GM12878 (cell line): Measurements from ENCODE around the gene SLX4IP. TPM values are rescaled to one million over a fixed set of nuclear protein-coding genes. Genes with fewer than 3 reads are reported as not detected.

Experiments used
- ATAC-seq: fragments of 200-7000 bp; cut with Tn5 transposase; 3 replicates; pipeline ENCODE4 v1.9.1; 2020; ENCODE audit warnings: mild to moderate bottlenecking, moderate library complexity
- BruUV-seq: library from RNA; stranded (reverse); fragments of 400-500 nt; replicated peaks from 2 replicates; lab custom pipeline; 2021; lab: Mats Ljungman, UMichigan
- CTCF ChIA-PET: fragments of 300-600 bp; sonication (Branson Sonifier 250); formaldehyde crosslinking; extraction: SDS; loops from one replicate; lab custom pipeline; 2021; ENCODE audit warnings: inconsistent platforms; lab: Yijun Ruan, JAX
- POLR2A ChIA-PET: fragments of 350-600 bp; formaldehyde crosslinking; extraction: SDS; loops from one replicate; lab custom pipeline; 2021; ENCODE audit warnings: inconsistent platforms; lab: Charles Lee
- RAD21 ChIA-PET: fragments of 300-600 bp; sonication (Branson Sonifier 250); formaldehyde crosslinking; loops from one replicate; lab custom pipeline; 2023; ENCODE audit warnings: antibody characterized with exemption; ENCODE audit not compliant: unreplicated experiment; lab: Charles Lee
- SMC1A ChIA-PET: fragments of 300-600 bp; sonication (Branson Sonifier 250); formaldehyde crosslinking; loops from one replicate; lab custom pipeline; 2023; ENCODE audit not compliant: unreplicated experiment, uncharacterized antibody; lab: Charles Lee
- DNase-seq: peaks from one replicate; pipeline ENCODE4 v3.0.0-alpha.2; 2011; ENCODE audit warnings: low read depth, low spot score
- FAIRE-seq: peaks from 3 replicates; lab custom pipeline; 2011; peaks lifted over from hg19 to GRCh38; lab: Jason Lieb, UNC
- H2AFZ ChIP-seq: 2 replicates; pipeline ENCODE4 v1.6.0; 2011; ENCODE audit warnings: low read depth, low read length, control low read depth; ENCODE audit not compliant: control insufficient read depth
- H3K27ac ChIP-seq: 2 replicates; pipeline ENCODE4 v1.5.1; 2011; ENCODE audit warnings: control low read depth; ENCODE audit not compliant: control insufficient read depth, insufficient read depth
- H3K27me3 ChIP-seq, 2 experiments: replicated peaks in 1 of 2; 2 replicates each; pipeline versions ENCODE4 v1.6.0 to v1.6.1; 2011; ENCODE audit warnings: low read length in 1 of 2; ENCODE audit not compliant: control insufficient read depth in 2 of 2, insufficient read depth in 2 of 2
- H3K36me3 ChIP-seq, 2 experiments: 2 replicates each; pipeline ENCODE4 v1.5.1; 2011; ENCODE audit warnings: low read length in 1 of 2; ENCODE audit not compliant: control insufficient read depth in 2 of 2, insufficient read depth in 2 of 2
- H3K4me1 ChIP-seq: 2 replicates; pipeline ENCODE4 v1.6.1; 2011; ENCODE audit warnings: mild to moderate bottlenecking, low read length, moderate library complexity, mixed read lengths; ENCODE audit not compliant: control insufficient read depth, insufficient read depth
- H3K4me2 ChIP-seq: 2 replicates; pipeline ENCODE4 v1.6.0; 2011; ENCODE audit warnings: control low read depth; ENCODE audit not compliant: control insufficient read depth, insufficient read depth
- H3K4me3 ChIP-seq: fragments of 200-600 bp; sonication (generic); 2 replicates; pipeline ENCODE4 v1.5.1; 2016
- H3K79me2 ChIP-seq: 2 replicates; pipeline ENCODE4 v1.6.0; 2011; ENCODE audit warnings: low read length; ENCODE audit not compliant: control insufficient read depth, insufficient read depth
- H3K9ac ChIP-seq: 2 replicates; pipeline ENCODE4 v1.8.0; 2011; ENCODE audit warnings: low read length, control low read depth, mixed read lengths; ENCODE audit not compliant: control insufficient read depth, insufficient read depth
- H3K9me3 ChIP-seq: replicated peaks from 3 replicates; pipeline ENCODE4 v1.5.1; 2011; ENCODE audit warnings: mild to moderate bottlenecking, low read length; ENCODE audit not compliant: control insufficient read depth, insufficient read depth
- H4K20me1 ChIP-seq: 2 replicates; pipeline ENCODE4 v1.6.0; 2011; ENCODE audit not compliant: control insufficient read depth, insufficient read depth
- CREM ChIP-seq: IDR thresholded peaks from 2 replicates; pipeline ENCODE4 v1.6.1; 2014; ENCODE audit warnings: antibody characterized with exemption, low read depth
- DPF2 ChIP-seq: fragments of 450-650 bp; IDR thresholded peaks from 2 replicates; pipeline ENCODE4 v1.6.1; 2017; ENCODE audit warnings: mild to moderate bottlenecking
- HCFC1 ChIP-seq: fragments of 150-350 bp; IDR thresholded peaks from 2 replicates; pipeline ENCODE4 v1.6.1; 2014; ENCODE audit warnings: low read length
- KAT2A ChIP-seq: conservative IDR thresholded peaks from 2 replicates; pipeline ENCODE4 v1.6.1; 2011; ENCODE audit warnings: low read depth, low read length; ENCODE audit not compliant: control insufficient read depth
- KDM1A ChIP-seq: fragments of 200-600 bp; sonication (generic); IDR thresholded peaks from 2 replicates; pipeline ENCODE4 v1.6.1; 2016; ENCODE audit warnings: borderline replicate concordance
- MYB ChIP-seq: fragments of 150-350 bp; IDR thresholded peaks from 2 replicates; pipeline ENCODE4 v1.6.1; 2014; ENCODE audit warnings: mild to moderate bottlenecking, low read depth, low read length, borderline replicate concordance
- RFX5 ChIP-seq: IDR thresholded peaks from 2 replicates; pipeline ENCODE4 v1.6.1; 2011; ENCODE audit warnings: low read depth, low read length, improper control_type of control experiment
- SIX5 ChIP-seq: IDR thresholded peaks from 2 replicates; pipeline ENCODE4 v1.6.1; 2011; ENCODE audit warnings: mild to moderate bottlenecking, low read depth, low read length, moderate library complexity; ENCODE audit not compliant: severe bottlenecking
- SMAD5 ChIP-seq: IDR thresholded peaks from 2 replicates; pipeline ENCODE4 v1.6.1; 2016; ENCODE audit warnings: antibody characterized with exemption, low read depth
- SMARCA5 ChIP-seq: fragments of 450-650 bp; IDR thresholded peaks from 2 replicates; pipeline ENCODE4 v1.6.1; 2017; ENCODE audit warnings: mild to moderate bottlenecking
- TBL1XR1 ChIP-seq: IDR thresholded peaks from 2 replicates; pipeline ENCODE4 v1.6.1; 2012; ENCODE audit warnings: low read depth, low read length, improper control_type of control experiment
- ZNF274 ChIP-seq: IDR thresholded peaks from one replicate; pipeline ENCODE4 v1.8.0; 2011; ENCODE audit not compliant: insufficient read length, insufficient read depth
- ZNF384 ChIP-seq: IDR thresholded peaks from 2 replicates; pipeline ENCODE4 v1.6.1; 2012; ENCODE audit warnings: low read depth, mild to moderate bottlenecking, low read length, improper control_type of control experiment, borderline replicate concordance
- WGBS: methylation state at CpG from one replicate; pipeline ENCODE4 v1.1.6; 2016; ENCODE audit warnings: low lambda C conversion rate; ENCODE audit not compliant: insufficient replicate concordance, insufficient coverage; ENCODE audit errors: missing lambda C conversion rate; 5-methylcytosine and 5-hydroxymethylcytosine counted together
- in situ Hi-C: fragments of 300-500 bp; cut with MboI; formaldehyde crosslinking; loops from 9 replicates; pipeline ENCODE4 v1.14.3; 2018; ENCODE audit warnings: mixed read lengths
- intact Hi-C: fragments of 100-400 bp; cut with micrococcal nuclease; formaldehyde crosslinking; loops from one replicate; pipeline ENCODE4 v1.14.2; 2022; ENCODE audit not compliant: unreplicated experiment
- polyA plus RNA-seq, 11 experiments: library from polyadenylated mRNA; depleted of rRNA in 4 of 11; unstranded in 6 of 11; stranded (reverse) in 5 of 11; fragments of >200 nt; fragmentation: Nextera tagmentation in 4 of 11; fragmentation: Illumina TruSeq in 1 of 11; extraction: Ambion mirVana in 4 of 11; extraction: Trizol in 1 of 11; gene quantifications; 1 replicate in 1 of 11; 2 replicates in 10 of 11; pipeline versions ENCODE4 v1.2.1 to v1.2.3, GENCODE V29; 2011 to 2016; ENCODE audit warnings: inconsistent platforms in 2 of 11, missing spikeins in 2 of 11, low read depth in 1 of 11
- total RNA-seq, 4 experiments: library from RNA; depleted of rRNA in 3 of 4; stranded (reverse); fragments of >200 nt in 3 of 4; fragmentation: Illumina TruSeq in 1 of 4; extraction: Trizol in 1 of 4; gene quantifications; 2 replicates each; pipeline versions ENCODE4 v1.2.1 to v1.2.3, GENCODE V29; 2013 to 2021
- TF ChIP-seq, protein P1 (sequence below): IDR thresholded peaks from 2 replicates; pipeline ENCODE4 v1.6.1; 2012; ENCODE audit warnings: low read depth, low read length, improper control_type of control experiment

SLX4IP gene
- total and polyA plus RNA-seq, 10 of the 15 experiments (the other 5 are each of a cell fraction or from before 2014, with no cell fraction given): 2.2 to 11.0 (median 6.3) TPM

DNA sequence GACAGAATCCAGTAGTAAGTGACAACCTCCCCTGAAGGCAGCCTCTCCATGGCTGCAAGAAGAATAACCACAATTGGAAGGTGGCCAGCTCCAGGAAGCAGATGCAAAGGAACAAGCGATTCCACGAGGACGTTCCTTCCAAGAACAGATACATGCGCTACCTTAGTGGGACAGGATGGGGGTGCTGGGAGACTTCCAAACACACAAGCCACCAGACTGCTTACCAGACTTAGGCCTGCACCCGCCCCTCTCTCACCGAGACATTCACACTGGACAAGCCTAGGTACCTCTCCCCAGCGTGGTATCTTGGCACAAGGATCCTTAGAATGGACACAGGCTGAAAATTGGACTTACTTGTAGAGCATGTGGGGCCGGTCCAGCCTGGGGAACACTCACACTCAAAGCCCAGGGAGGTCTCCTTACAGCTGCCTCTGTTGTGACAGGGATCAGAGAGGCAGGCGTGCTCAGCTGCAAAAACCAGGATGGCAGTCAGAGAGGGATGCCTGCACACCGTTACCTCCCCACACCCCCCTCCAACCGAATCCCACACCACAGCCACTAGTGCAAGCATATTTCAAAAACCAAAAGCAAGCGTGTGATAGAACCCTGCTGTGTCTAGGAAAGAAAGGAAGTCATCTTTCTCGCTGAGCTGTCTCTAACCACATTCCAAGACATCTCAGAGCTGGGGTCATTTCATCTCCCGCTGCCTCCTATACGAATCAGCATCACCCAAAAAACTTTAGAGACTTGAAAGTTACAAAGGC lies 216.3 kb downstream of the SLX4IP start:
- no peak overlapping the region for H2AFZ ChIP-seq
- intact Hi-C loops: no loop called here
- no peak overlapping the region for H3K4me3 ChIP-seq
- ChIA-PET SMC1A (interaction anchor here (0.6 kb wide), 1 partner anchor 43 kb away, joined by 3 read pairs; no protein-coding TSS in a partner anchor), POLR2A (no interaction called here), RAD21 (no interaction called here), CTCF (interaction anchor here (1.2 kb wide), 1 partner anchor 623 kb away, joined by 3 read pairs; no protein-coding TSS in a partner anchor)
- 54% methylated on average over 15 of the region's 15 CpGs for WGBS
- H3K9ac ChIP-seq: no peak overlapping the region
- no peaks in the 10 kb centered on the region for H3K27me3 ChIP-seq
- no peaks in the 10 kb centered on the region for H4K20me1 ChIP-seq
- no peaks in the 10 kb centered on the region for H3K9me3 ChIP-seq
- no peak for DNase-seq
- ATAC-seq: no peak
- H3K79me2 ChIP-seq: no peaks in the 10 kb centered on the region
- FAIRE-seq: no peak
- no peak for TF ChIP-seq RFX5
- TF ChIP-seq SMARCA5: no peak
- TF ChIP-seq ZNF274: no peak
- no peak for TF ChIP-seq DPF2
- TF ChIP-seq TBL1XR1: no peak
- no peak for TF ChIP-seq KAT2A
- no peak for TF ChIP-seq SIX5
- no peak for TF ChIP-seq MYB
- no peak for TF ChIP-seq KDM1A
- no peak for TF ChIP-seq HCFC1
- TF ChIP-seq ZNF384: no peak
- no peak for TF ChIP-seq CREM
- TF ChIP-seq SMAD5: no peak
- TF ChIP-seq, protein P1, sequence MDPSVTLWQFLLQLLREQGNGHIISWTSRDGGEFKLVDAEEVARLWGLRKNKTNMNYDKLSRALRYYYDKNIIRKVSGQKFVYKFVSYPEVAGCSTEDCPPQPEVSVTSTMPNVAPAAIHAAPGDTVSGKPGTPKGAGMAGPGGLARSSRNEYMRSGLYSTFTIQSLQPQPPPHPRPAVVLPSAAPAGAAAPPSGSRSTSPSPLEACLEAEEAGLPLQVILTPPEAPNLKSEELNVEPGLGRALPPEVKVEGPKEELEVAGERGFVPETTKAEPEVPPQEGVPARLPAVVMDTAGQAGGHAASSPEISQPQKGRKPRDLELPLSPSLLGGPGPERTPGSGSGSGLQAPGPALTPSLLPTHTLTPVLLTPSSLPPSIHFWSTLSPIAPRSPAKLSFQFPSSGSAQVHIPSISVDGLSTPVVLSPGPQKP: no peak
- no peak overlapping the region for H3K4me2 ChIP-seq
- in situ Hi-C loops: no loop called here
- no TSS peak for BruUV-seq
- H3K36me3 ChIP-seq: peaks cover 2 to 9% of the 10 kb centered on the region in 2 experiments; a peak in 2 of 4 replicates
- no peak overlapping the region for H3K27ac ChIP-seq
- peaks cover 14% of the 10 kb centered on the region for H3K4me1 ChIP-seq
